G401 (cell line): ENCODE data around the gene MYBPHL. TPM values are rescaled to one million over a fixed set of nuclear protein-coding genes. Genes with fewer than 3 reads are reported as not detected.
"Not testable (repeated sequence)": the region's sequence is repeated elsewhere in the genome, so short reads cannot be mapped to it uniquely, and the experiment has no call there.

ENCODE experiments used
- DNase-seq: peaks from one replicate; pipeline ENCODE4 v3.0.0-alpha.2; 2015; ENCODE audit warnings: low spot score
- in situ Hi-C: cut with HindIII; loops from 2 replicates; pipeline ENCODE4 v1.10.0; 2016; ENCODE audit warnings: low sequenced_read_pairs, mixed read lengths
- total RNA-seq: library from RNA; depleted of rRNA; stranded (reverse); fragments of >200 nt; shearing (Covaris generic); gene quantifications from 2 replicates; pipeline ENCODE4 v1.2.3, GENCODE V29; 2014

Gene MYBPHL
- total RNA-seq, 1 experiment from 2014 or later = not detected

DNA sequence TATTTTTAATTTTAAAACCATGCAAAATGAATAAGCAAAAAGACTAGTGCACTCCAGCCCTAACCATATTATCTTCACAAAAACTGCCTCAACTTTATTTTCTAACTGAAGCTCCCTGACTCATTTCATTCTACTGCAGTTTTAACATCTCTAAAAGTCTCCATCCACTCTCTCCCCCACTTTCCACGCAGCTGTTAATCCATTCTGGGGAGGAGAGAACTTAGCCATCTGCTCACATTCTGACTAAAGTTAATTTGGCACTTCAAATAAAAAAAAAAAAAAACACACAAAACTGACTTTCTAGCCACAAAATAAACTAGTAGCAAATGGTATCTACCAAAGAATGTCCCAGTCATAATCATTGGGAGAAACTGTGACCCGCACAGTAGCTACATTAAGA lies 5.4 kb upstream of the MYBPHL start:
- in situ Hi-C loops = no loop called here
- no peak for DNase-seq

GRCh38 chr1:109309347-109309746 lies 2.5 kb upstream of the MYBPHL start:
- DNase-seq = no peak
- in situ Hi-C loops = no loop called here

GRCh38 chr1:109307274-109308021 lies 637 bp upstream of the MYBPHL start:
- peak; percentile 34 for DNase-seq
- in situ Hi-C loops = no loop called here

DNA sequence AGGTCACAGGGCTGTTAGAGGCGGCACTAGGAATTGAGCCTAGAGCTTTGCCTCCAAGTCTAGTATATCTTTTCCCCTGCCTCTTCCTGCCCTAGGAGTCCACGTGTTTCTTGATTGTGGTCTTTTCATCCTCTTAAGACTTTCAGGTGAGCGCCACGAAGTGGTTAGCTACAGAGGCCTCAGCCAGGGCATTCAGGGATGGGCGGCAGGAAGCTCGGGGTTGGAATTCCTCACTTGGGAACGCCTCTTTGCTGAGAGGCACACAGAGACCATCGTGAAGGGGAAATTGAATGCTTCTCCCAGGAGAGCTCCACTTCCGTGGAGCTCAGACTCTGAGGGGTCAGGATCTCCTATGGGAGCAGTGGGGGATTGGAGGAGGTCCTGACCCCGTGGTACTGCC lies 820 bp downstream of the MYBPHL start:
- in situ Hi-C loops, DNase-seq: not testable (repeated sequence)

- in situ Hi-C loops = no loop called here
- DNase-seq = peak; percentile 35
These were observed 2.4 kb downstream of the MYBPHL start for GRCh38 chr1:109304226-109304920.

DNA sequence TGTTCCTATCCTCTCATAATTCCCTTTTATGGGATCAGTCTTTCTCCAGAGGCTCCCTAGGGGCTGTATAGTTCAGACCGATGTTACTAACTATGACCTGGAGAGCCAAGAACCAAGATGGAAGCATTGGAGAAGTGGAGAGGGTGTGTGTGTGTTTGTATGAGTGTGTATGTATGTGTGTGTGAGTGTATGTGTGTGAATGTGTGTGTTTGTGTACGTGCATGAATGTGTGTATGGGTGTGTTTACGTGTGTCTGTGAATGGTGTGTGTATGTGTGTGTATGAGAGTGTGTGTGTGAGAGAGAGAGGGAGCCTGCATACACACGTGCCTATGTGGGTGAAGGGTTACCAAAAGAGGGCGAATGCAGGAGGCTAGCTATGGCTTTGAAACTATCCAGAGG lies 4.9 kb downstream of the MYBPHL start:
- in situ Hi-C loops = no loop called here
- no peak for DNase-seq

DNA sequence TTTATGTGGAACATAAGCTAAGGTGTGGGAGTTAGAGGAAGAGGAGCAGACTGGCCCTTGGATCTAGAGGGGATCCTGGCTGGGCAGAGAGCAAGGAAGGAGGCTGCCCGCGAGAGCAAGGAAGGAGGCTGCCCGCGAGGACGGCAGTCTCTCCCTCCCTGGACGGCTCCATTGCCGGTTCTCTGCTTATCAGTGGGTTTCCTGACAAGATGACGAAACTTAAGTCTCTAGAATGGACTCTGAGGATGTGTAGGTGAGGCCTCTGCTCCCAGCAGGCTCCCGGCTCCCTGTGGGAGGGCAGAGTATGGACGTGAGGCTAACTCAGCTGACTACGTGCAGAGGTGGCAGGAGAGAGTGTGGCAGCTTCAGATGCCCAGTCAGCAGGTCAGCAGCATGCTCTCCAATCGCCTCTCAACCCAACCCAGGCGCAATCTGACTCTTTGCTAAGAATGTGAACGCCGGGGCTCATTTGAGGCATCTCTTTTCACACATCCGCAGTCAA lies 6.1 kb downstream of the MYBPHL start:
- in situ Hi-C loops = no loop called here
- DNase-seq = no peak

DNA sequence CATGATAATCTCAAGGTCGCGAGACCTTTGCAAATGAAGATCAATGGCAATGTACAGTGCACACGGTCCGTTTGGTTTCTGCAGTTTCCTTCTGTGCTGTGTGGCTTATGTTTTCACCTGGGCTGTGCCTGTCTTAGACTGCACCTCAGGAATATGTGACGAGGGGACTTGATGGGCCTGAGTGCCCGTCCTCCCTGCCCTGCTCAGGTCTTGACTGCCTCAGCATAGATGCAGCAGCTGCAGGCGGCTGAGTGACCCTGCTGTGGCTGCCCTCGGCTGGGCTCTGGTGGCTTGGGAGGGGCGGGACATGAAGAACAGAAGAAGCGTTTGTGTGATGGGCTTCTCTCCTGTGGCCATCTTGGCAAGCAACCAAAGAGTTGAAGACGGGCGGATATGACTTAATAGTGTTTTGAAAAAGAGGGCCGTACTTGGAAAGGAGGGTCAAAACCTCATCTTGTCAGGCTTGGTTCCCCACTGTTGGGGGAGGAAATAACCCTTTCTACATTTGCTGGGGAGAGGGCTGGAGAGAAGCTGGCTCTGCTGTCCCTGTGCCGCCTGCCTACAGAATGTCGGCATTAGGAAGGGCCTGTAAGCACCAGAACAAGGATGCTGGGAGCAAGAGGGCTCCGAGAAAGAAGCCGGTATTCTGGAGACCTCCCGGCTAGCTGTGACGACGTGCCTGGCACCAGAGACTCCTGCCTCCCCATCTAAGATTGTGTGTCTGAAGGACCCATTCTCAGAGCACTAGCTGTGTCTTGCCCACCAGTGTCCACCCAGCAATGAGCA lies 7.1 kb downstream of the MYBPHL start:
- DNase-seq = peak; percentile 31
- in situ Hi-C loops = no loop called here

- peak; percentile 32 for DNase-seq
- in situ Hi-C loops = no loop called here
These were observed 7.9 kb downstream of the MYBPHL start for GRCh38 chr1:109298666-109299557.

GRCh38 chr1:109296782-109297181 lies 10.0 kb downstream of the MYBPHL start:
- DNase-seq = no peak
- in situ Hi-C loops = no loop called here

GRCh38 chr1:109295712-109296415 lies 10.9 kb downstream of the MYBPHL start:
- no peak for DNase-seq
- in situ Hi-C loops = no loop called here

DNA sequence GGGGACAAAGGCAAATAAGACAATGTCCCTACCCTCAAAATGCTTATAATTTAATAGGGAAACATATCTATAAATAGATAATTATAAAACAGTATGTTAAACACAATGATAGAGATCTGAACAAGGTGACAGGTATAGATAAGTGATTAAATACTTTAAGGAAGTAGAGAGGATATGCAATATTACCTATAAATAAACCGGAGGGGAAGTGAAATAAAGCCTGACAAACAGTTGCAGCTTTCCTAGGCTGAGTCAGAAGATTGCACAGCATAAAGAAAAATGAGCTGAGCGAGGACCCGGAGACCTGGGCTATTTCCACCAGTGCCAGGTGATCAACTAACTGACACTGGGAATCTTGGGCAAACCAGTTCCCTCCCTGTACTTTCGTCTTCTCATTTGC lies 12.3 kb downstream of the MYBPHL start:
- in situ Hi-C loops = no loop called here
- DNase-seq = no peak

GRCh38 chr1:109293026-109293425 lies 13.8 kb downstream of the MYBPHL start:
- no peak for DNase-seq
- in situ Hi-C loops = no loop called here

DNA sequence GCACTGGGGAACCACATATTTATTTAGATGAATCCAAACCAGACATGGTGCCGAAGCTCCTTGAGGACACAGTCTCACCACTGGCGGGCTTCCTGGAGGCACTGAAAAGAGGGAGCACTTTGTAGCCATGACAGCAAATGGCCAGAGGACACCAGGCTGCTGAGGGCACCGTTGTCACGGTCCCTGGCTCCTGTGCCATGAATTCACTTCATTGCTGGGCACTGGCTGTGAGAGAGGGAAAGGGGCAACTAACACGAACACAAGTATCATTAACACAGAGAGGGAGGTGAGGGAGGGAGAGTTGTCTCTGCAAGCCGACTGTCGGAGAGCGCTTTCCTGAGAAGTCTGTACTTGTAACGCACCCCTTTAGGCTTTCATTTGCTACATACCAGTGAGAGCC lies 14.4 kb downstream of the MYBPHL start:
- in situ Hi-C loops = no loop called here
- no peak for DNase-seq

DNA sequence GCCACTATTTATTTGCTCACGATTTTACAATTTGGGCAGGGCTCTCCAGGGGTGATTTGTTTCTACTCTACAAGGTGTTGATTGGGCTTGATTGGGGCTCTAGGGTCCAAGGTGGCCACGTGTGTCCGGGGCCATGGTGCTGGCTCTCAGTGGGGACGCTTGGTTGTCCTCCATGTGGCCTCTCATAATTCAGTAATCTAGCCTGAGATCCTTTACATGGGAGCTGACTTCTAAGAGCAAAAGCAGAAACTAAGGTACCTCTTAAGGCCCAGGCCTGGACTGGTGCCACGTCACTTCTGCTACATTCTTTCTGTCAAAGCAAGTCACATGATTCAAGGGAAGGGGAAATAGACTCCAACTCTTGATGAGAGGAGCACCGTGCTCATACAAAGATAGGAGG lies 15.8 kb downstream of the MYBPHL start:
- DNase-seq = no peak
- in situ Hi-C loops = no loop called here

- in situ Hi-C loops = no loop called here
- no peak for DNase-seq
These were observed 16.7 kb downstream of the MYBPHL start for GRCh38 chr1:109290137-109290536.

GRCh38 chr1:109286762-109287161 lies 20.0 kb downstream of the MYBPHL start:
- in situ Hi-C loops, DNase-seq: not testable (repeated sequence)
